ENCODE results near the gene SNX27. TPM values are rescaled to one million over a fixed set of nuclear protein-coding genes. Genes with fewer than 3 reads are reported as not detected.
"Not testable (repeated sequence)": the region's sequence is repeated elsewhere in the genome, so short reads cannot be mapped to it uniquely, and the experiment has no call there.

SNX27 gene
- total RNA-seq, 1 donor from 2014 or later: 40.7 TPM

- no peaks in the 10 kb centered on the region for H3K27me3 Mint-ChIP-seq
- H3K9me3 Mint-ChIP-seq: peaks cover 8% of the 10 kb centered on the region
- TF ChIP-seq, protein P1, sequence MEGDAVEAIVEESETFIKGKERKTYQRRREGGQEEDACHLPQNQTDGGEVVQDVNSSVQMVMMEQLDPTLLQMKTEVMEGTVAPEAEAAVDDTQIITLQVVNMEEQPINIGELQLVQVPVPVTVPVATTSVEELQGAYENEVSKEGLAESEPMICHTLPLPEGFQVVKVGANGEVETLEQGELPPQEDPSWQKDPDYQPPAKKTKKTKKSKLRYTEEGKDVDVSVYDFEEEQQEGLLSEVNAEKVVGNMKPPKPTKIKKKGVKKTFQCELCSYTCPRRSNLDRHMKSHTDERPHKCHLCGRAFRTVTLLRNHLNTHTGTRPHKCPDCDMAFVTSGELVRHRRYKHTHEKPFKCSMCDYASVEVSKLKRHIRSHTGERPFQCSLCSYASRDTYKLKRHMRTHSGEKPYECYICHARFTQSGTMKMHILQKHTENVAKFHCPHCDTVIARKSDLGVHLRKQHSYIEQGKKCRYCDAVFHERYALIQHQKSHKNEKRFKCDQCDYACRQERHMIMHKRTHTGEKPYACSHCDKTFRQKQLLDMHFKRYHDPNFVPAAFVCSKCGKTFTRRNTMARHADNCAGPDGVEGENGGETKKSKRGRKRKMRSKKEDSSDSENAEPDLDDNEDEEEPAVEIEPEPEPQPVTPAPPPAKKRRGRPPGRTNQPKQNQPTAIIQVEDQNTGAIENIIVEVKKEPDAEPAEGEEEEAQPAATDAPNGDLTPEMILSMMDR (conservative IDR thresholded peaks at IDR 0.05): no peak
- peaks cover 14% of the 10 kb centered on the region for H3K4me1 Mint-ChIP-seq (ENCODE audit: unreplicated experiment)
- no peak overlapping the region for H3K4me3 Mint-ChIP-seq
- no peak overlapping the region for H3K27ac Mint-ChIP-seq
- H3K36me3 Mint-ChIP-seq: peaks cover 26% of the 10 kb centered on the region
- DNase-seq (ENCODE audit: extremely low spot score, unreplicated experiment): no peak
These were observed 29.4 kb downstream of the SNX27 start for GRCh38 chr1:151641229-151641628.

DNA sequence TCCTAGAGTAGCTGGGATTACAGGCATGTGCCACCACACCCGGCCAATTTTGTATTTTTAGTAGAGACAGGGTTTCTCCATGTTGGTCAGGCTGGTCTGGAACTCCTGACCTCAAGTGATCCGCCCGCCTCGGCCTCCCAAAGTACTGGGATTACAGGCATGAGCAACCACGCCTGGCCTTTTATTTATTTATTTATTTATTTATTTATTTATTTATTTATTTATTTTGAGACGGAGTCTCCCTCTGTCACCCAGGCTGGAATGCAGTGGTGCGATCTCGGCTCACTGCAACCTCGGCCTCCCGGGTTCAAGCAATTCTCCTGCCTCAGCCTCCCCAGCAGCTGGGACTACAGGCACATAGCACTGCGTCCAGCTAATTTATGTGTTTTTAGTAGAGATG, 31.2 kb downstream of the SNX27 start:
- not testable (repeated sequence) for H3K9me3 Mint-ChIP-seq; H3K4me3 Mint-ChIP-seq; H3K4me1 Mint-ChIP-seq (ENCODE audit: unreplicated experiment); H3K27me3 Mint-ChIP-seq; H3K27ac Mint-ChIP-seq; DNase-seq (ENCODE audit: extremely low spot score, unreplicated experiment)
- H3K36me3 Mint-ChIP-seq: peaks cover 30% of the 10 kb centered on the region

GRCh38 chr1:151644001-151644400, 32.2 kb downstream of the SNX27 start:
- DNase-seq (ENCODE audit: extremely low spot score, unreplicated experiment): no peak
- Mint-ChIP-seq H3K27me3 (no peaks in the 10 kb centered on the region), H3K27ac (no peak overlapping the region), H3K9me3 (peaks cover 8% of the 10 kb centered on the region), H3K4me3 (no peak overlapping the region), H3K4me1 (ENCODE audit: unreplicated experiment) (peaks cover 6% of the 10 kb centered on the region), H3K36me3 (peaks cover 27% of the 10 kb centered on the region)
- TF ChIP-seq, protein P1 (conservative IDR thresholded peaks at IDR 0.05): no peak

DNA sequence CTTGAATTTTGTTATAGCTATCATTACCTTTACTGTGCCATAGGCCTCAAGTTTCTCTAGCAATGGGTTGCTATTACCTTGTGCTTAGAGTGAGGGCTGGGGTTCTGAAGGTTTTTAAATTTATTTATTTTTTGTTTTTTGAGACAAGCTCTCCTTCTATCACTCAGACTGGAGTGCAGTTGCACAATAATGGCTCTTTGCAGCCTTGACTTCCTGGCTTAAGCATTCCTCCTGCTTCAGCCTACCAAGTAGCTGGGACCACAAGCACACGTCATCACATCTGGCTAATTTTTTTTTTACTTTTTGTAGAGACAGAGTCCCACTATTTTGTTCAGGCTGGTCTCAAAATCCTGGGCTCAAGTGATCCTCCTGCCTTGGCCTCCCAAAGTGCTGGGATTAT, 41.5 kb downstream of the SNX27 start:
- TF ChIP-seq, protein P1 (conservative IDR thresholded peaks at IDR 0.05): no peak
- Mint-ChIP-seq H3K36me3 (peaks cover 22% of the 10 kb centered on the region), H3K27ac (no peak overlapping the region)

GRCh38 chr1:151655371-151655770, 43.5 kb downstream of the SNX27 start:
- H3K27me3 Mint-ChIP-seq: no peaks in the 10 kb centered on the region
- peaks cover 12% of the 10 kb centered on the region for H3K4me1 Mint-ChIP-seq (ENCODE audit: unreplicated experiment)
- TF ChIP-seq, protein P1 (conservative IDR thresholded peaks at IDR 0.05): no peak
- no peak overlapping the region for H3K27ac Mint-ChIP-seq
- H3K9me3 Mint-ChIP-seq: peaks cover 7% of the 10 kb centered on the region
- no peak for DNase-seq (ENCODE audit: extremely low spot score, unreplicated experiment)
- H3K4me3 Mint-ChIP-seq: no peak overlapping the region
- H3K36me3 Mint-ChIP-seq: peaks cover 22% of the 10 kb centered on the region

More for the DNA sequence above, 41.5 kb downstream of the SNX27 start:
- no peak overlapping the region for H3K4me3 Mint-ChIP-seq
- peaks cover 7% of the 10 kb centered on the region for H3K9me3 Mint-ChIP-seq
- no peaks in the 10 kb centered on the region for H3K27me3 Mint-ChIP-seq
- DNase-seq (ENCODE audit: extremely low spot score, unreplicated experiment): no peak
- H3K4me1 Mint-ChIP-seq (ENCODE audit: unreplicated experiment): peaks cover 12% of the 10 kb centered on the region

- Mint-ChIP-seq H3K36me3 (peaks cover 18% of the 10 kb centered on the region), H3K9me3 (no peaks in the 10 kb centered on the region), H3K4me1 (ENCODE audit: unreplicated experiment) (no peaks in the 10 kb centered on the region), H3K4me3 (no peak overlapping the region), H3K27ac (peak overlapping the region; percentile 5), H3K27me3 (no peaks in the 10 kb centered on the region)
- DNase-seq (ENCODE audit: extremely low spot score, unreplicated experiment): no peak
- TF ChIP-seq, protein P1 (conservative IDR thresholded peaks at IDR 0.05): no peak
These were observed 49.9 kb downstream of the SNX27 start for GRCh38 chr1:151661751-151662150.

Measured in type B pancreatic cell (in vitro differentiated cells).